ENCODE measurements around the gene DUSP14. TPM values are rescaled to one million over a fixed set of nuclear protein-coding genes. Genes with fewer than 3 reads are reported as not detected.
"Not testable (repeated sequence)": the region's sequence is repeated elsewhere in the genome, so short reads cannot be mapped to it uniquely, and the experiment has no call there.

Gene DUSP14
- total and polyA plus RNA-seq, 9 donors, result 10.4 to 14.1 (median 13.1) TPM

DNA sequence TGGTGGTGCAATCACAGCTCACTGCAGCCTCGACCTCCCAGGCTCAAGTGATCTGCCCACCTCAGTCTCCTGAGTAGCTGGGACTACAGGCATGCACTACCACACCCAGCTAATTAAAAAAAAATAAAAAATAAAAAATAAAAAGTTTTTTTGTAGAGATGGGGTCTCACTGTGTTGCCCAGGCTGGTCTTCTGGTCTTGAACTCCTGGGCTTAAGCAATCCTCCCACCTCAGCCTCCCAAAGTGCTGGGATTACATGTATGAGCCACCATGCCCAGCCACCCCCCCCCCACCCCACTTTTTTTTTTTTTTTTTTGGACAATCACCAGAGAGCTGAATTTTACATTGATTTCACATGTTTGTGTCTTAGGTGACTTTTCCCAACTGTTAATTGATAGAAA, 22.0 kb downstream of the DUSP14 start:
- H3K9me3 ChIP-seq (replicated peaks; ENCODE audit: control insufficient read depth, low read depth, low read length); H3K27ac ChIP-seq (ENCODE audit: low read length); H3K4me1 ChIP-seq (ENCODE audit: control insufficient read depth, insufficient read depth, low read length); H3K27me3 ChIP-seq (ENCODE audit: control insufficient read depth, insufficient read depth, low read length); DNase-seq; H3K4me3 ChIP-seq (ENCODE audit: low read length): not testable (repeated sequence)
- peaks cover 18% of the 10 kb centered on the region for H3K36me3 ChIP-seq (ENCODE audit: control insufficient read depth, insufficient read depth, low read length)
- no CpG with 5 or more reads among the region's 1 CpG for WGBS (ENCODE audit: insufficient coverage)

DNA sequence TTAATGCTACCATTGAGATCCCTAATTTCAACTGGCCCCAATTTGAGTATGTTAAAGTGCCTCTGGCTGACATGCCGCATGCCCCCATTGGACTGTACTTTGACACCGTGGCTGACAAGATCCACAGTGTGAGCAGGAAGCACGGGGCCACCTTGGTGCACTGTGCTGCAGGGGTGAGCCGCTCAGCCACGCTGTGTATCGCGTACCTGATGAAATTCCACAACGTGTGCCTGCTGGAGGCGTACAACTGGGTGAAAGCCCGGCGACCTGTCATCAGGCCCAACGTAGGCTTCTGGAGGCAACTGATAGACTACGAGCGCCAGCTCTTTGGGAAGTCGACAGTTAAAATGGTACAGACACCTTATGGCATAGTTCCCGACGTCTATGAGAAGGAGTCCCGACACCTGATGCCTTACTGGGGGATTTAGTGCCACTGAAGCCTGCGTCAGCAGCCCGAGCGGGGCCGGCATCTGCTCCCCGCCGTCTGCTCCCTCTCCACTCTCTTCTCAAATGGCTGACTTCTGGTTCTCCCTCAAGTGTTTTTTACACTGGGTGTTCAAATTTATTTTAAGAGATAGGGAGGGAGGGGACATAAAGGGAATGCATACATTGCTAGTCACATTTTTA, 22.9 kb downstream of the DUSP14 start:
- Histone ChIP-seq H3K27ac (ENCODE audit: low read length) (peak overlapping the region; percentile 51), H3K4me1 (ENCODE audit: control insufficient read depth, insufficient read depth, low read length) (peaks cover 6% of the 10 kb centered on the region), H3K4me3 (ENCODE audit: low read length) (no peak overlapping the region), H3K27me3 (ENCODE audit: control insufficient read depth, insufficient read depth, low read length) (no peaks in the 10 kb centered on the region), H3K36me3 (ENCODE audit: control insufficient read depth, insufficient read depth, low read length) (peaks cover 23% of the 10 kb centered on the region), H3K9me3 (replicated peaks; ENCODE audit: control insufficient read depth, low read depth, low read length) (no peaks in the 10 kb centered on the region)
- DNase-seq, result peak; percentile 34
- WGBS (ENCODE audit: insufficient coverage), result 62% methylated on average over 18 of the region's 24 CpGs

DNA sequence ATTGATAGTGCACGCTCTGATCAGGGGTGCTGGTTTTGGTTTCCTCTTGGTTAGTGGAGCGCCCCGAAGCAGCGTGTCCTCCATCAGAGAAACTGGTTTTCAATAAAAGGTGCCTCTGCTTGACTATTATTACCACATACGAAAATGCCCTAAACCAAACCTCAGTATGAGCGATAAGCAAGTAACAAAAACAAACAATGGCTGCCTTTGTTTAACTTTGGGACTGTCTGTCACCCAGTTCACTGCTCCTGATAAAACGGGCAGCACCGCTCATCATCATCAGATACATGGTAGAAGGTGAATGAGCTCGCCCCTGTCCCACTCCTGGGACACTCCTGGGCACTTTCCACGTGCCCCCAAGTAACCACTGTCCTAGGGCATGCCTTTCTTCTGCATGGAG, 24.0 kb downstream of the DUSP14 start:
- no peaks in the 10 kb centered on the region for H3K9me3 ChIP-seq (replicated peaks; ENCODE audit: control insufficient read depth, low read depth, low read length)
- 85% methylated on average over 5 of the region's 10 CpGs for WGBS (ENCODE audit: insufficient coverage)
- no peak for DNase-seq
- H3K4me3 ChIP-seq (ENCODE audit: low read length), result no peak overlapping the region
- H3K27ac ChIP-seq (ENCODE audit: low read length), result no peak overlapping the region
- peaks cover 34% of the 10 kb centered on the region for H3K36me3 ChIP-seq (ENCODE audit: control insufficient read depth, insufficient read depth, low read length)
- H3K4me1 ChIP-seq (ENCODE audit: control insufficient read depth, insufficient read depth, low read length), result peaks cover 10% of the 10 kb centered on the region
- H3K27me3 ChIP-seq (ENCODE audit: control insufficient read depth, insufficient read depth, low read length), result no peaks in the 10 kb centered on the region

DNA sequence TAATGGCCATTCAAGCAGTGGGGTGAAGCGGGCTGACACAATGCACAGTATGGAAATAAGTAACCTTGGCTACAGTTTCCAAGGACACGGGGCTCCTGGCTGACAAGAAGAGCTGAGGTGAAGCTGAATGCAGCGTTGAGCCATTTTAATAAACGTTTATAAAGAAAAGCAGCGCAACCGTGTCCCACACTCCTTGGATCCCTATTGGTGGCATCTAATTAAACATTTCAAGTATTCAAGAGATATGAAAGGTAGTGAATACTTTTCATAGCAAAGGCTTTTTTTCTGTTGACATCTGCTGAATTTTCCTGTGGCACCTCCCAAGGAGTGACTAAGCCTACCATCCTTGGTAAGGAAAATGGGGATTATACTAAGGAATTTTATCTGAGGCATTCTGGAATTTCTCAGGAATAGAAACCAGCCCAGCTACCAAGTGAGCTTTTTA, 26.5 kb downstream of the DUSP14 start:
- WGBS (ENCODE audit: insufficient coverage), result 90% methylated on average over 2 of the region's 6 CpGs
- H3K27ac ChIP-seq (ENCODE audit: low read length), result no peak overlapping the region
- DNase-seq, result no peak

DNA sequence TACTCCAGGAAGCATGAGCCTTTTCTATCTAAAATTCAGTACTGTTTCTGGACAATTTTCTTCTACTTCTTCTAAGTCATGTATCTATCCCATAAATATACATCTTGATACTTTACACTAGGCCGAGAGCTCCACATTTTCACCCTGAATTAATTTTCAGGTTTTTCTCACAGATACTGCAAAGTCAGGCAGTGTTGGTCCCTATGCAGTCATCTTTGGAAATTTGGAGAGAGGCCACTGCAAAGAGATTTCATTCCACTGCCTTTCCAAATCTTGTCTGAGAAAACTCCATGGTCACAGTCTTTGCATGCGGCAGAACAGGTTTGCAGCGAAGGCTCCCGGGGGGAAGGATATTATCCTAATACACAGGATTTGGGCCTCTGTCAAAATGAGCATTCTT, 28.2 kb downstream of the DUSP14 start:
- peaks cover 48% of the 10 kb centered on the region for H3K36me3 ChIP-seq (ENCODE audit: control insufficient read depth, insufficient read depth, low read length)
- WGBS (ENCODE audit: insufficient coverage), result 27% methylated on average over 3 of the region's 4 CpGs
- peak overlapping the region; percentile 6 for H3K27ac ChIP-seq (ENCODE audit: low read length)
- H3K4me1 ChIP-seq (ENCODE audit: control insufficient read depth, insufficient read depth, low read length), result peaks cover 15% of the 10 kb centered on the region
- peak; percentile 25 for DNase-seq
- no peak overlapping the region for H3K4me3 ChIP-seq (ENCODE audit: low read length)
- H3K9me3 ChIP-seq (replicated peaks; ENCODE audit: control insufficient read depth, low read depth, low read length), result no peaks in the 10 kb centered on the region
- H3K27me3 ChIP-seq (ENCODE audit: control insufficient read depth, insufficient read depth, low read length), result no peaks in the 10 kb centered on the region

More for the DNA sequence above, 26.5 kb downstream of the DUSP14 start:
- H3K4me3 ChIP-seq (ENCODE audit: low read length), result no peak overlapping the region
- H3K36me3 ChIP-seq (ENCODE audit: control insufficient read depth, insufficient read depth, low read length), result peaks cover 50% of the 10 kb centered on the region
- no peaks in the 10 kb centered on the region for H3K9me3 ChIP-seq (replicated peaks; ENCODE audit: control insufficient read depth, low read depth, low read length)
- peaks cover 11% of the 10 kb centered on the region for H3K4me1 ChIP-seq (ENCODE audit: control insufficient read depth, insufficient read depth, low read length)
- H3K27me3 ChIP-seq (ENCODE audit: control insufficient read depth, insufficient read depth, low read length), result no peaks in the 10 kb centered on the region

DNA sequence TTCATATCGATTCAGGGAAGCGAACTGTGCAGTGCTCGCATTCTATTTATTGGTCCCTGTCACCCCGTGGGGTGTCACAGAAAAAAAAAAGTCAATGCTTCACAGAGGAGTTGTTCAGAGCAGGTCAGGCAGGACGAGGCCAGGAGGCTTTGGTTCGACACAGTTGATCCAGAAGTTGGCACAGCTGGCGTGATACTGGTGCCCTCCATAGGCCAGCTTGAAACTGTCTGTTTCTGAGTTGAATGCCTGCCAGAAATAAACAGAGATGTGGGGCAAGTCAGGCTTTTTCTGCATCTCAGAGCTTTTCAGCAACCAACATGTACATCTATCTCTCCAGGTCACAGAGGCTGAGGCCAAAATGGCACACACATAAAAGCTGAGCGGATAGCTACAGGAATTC, 29.1 kb downstream of the DUSP14 start:
- Histone ChIP-seq H3K27ac (ENCODE audit: low read length) (no peak overlapping the region), H3K9me3 (replicated peaks; ENCODE audit: control insufficient read depth, low read depth, low read length) (no peaks in the 10 kb centered on the region), H3K27me3 (ENCODE audit: control insufficient read depth, insufficient read depth, low read length) (no peaks in the 10 kb centered on the region), H3K4me3 (ENCODE audit: low read length) (no peak overlapping the region), H3K36me3 (ENCODE audit: control insufficient read depth, insufficient read depth, low read length) (peaks cover 52% of the 10 kb centered on the region), H3K4me1 (ENCODE audit: control insufficient read depth, insufficient read depth, low read length) (peaks cover 13% of the 10 kb centered on the region)
- WGBS (ENCODE audit: insufficient coverage), result 94% methylated on average over 6 of the region's 8 CpGs
- peak; percentile 22 for DNase-seq

DNA sequence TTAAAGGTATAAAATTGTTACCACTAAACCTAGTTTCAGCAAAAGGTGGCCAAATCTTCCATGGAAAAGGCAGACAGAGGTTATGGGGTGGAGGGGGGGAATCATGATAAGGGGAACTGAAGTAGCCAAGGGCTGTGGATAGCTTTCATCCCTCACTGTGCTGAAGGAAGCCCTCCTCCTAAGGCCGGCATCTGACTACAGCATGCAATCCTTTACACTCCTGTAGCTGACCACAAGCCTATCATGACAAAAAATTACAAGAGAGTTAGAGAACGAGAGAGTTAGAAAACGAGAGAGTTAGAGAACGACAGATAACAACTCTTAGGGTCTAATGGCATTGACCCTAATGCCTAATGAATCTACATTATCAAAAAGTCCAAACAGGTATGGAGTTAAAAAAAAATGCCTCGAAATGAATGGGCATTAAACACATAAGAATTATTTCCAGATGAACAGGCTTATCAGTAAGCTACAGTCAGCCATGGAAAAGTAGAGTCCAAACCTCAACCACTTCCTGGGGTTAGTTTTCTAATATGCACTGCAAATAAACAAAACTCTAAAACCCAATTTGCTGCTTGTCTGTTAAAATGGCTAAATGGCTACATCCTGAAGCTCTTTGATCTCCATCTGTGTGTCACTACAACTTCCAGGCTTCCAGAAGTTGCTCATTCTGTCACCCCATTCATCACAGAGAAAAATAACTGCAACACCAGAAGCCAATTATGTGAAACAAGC, 29.7 kb downstream of the DUSP14 start:
- H3K9me3 ChIP-seq (replicated peaks; ENCODE audit: control insufficient read depth, low read depth, low read length), result no peaks in the 10 kb centered on the region
- no peak overlapping the region for H3K4me3 ChIP-seq (ENCODE audit: low read length)
- no CpG with 5 or more reads among the region's 5 CpGs for WGBS (ENCODE audit: insufficient coverage)
- no peaks in the 10 kb centered on the region for H3K27me3 ChIP-seq (ENCODE audit: control insufficient read depth, insufficient read depth, low read length)
- no peak for DNase-seq
- H3K4me1 ChIP-seq (ENCODE audit: control insufficient read depth, insufficient read depth, low read length), result peaks cover 13% of the 10 kb centered on the region
- no peak overlapping the region for H3K27ac ChIP-seq (ENCODE audit: low read length)
- peaks cover 48% of the 10 kb centered on the region for H3K36me3 ChIP-seq (ENCODE audit: control insufficient read depth, insufficient read depth, low read length)

DNA sequence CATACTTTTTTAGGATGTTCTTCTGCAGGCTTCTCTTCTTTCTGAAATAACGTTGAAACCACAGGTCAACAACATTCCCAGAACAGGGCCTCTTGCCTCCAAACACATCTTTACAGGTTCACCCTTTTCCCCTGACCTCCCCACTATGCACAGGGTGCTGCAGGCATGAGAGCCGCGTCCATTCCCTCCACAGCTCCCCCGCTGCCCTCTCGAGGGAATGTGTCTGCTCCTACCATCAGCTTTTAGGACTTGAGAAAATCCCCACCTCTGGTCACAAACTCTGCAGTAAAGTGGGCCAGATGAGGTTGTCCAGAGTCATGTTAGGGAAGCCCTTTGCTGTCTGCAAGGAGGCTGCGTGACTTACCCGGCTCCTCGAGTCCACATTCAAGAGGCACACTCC, 30.5 kb downstream of the DUSP14 start:
- H3K27me3 ChIP-seq (ENCODE audit: control insufficient read depth, insufficient read depth, low read length), result no peaks in the 10 kb centered on the region
- WGBS (ENCODE audit: insufficient coverage), result 48% methylated on average over 6 of the region's 8 CpGs
- H3K4me3 ChIP-seq (ENCODE audit: low read length), result no peak overlapping the region
- H3K4me1 ChIP-seq (ENCODE audit: control insufficient read depth, insufficient read depth, low read length), result peaks cover 13% of the 10 kb centered on the region
- no peak overlapping the region for H3K27ac ChIP-seq (ENCODE audit: low read length)
- DNase-seq, result no peak
- H3K36me3 ChIP-seq (ENCODE audit: control insufficient read depth, insufficient read depth, low read length), result peaks cover 47% of the 10 kb centered on the region
- H3K9me3 ChIP-seq (replicated peaks; ENCODE audit: control insufficient read depth, low read depth, low read length), result no peaks in the 10 kb centered on the region

DNA sequence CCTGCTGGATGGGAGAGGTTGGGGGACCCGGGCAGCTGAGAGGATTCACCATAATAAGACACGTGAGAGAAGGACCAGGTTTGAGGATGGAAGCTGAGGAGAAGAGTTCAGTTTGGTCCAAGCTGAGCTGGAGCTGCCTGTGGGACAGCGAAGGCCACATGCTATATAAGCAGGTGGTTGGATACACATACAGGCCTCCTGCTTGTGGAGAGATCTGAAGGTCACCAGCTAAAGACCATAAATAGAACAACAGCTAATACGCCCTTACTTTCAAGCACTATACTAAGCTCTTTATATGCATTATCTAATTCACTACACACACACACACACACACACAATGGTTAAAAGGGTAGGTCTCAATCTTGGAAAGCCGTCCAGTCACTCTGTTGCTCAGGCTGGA, 32.1 kb downstream of the DUSP14 start:
- Histone ChIP-seq H3K4me1 (ENCODE audit: control insufficient read depth, insufficient read depth, low read length) (peaks cover 13% of the 10 kb centered on the region), H3K27ac (ENCODE audit: low read length) (peak overlapping the region; percentile 38), H3K9me3 (replicated peaks; ENCODE audit: control insufficient read depth, low read depth, low read length) (no peaks in the 10 kb centered on the region), H3K27me3 (ENCODE audit: control insufficient read depth, insufficient read depth, low read length) (no peaks in the 10 kb centered on the region), H3K36me3 (ENCODE audit: control insufficient read depth, insufficient read depth, low read length) (peaks cover 53% of the 10 kb centered on the region), H3K4me3 (ENCODE audit: low read length) (no peak overlapping the region)
- WGBS (ENCODE audit: insufficient coverage), result 95% methylated on average over 2 of the region's 5 CpGs
- peak; percentile 44 for DNase-seq

DNA sequence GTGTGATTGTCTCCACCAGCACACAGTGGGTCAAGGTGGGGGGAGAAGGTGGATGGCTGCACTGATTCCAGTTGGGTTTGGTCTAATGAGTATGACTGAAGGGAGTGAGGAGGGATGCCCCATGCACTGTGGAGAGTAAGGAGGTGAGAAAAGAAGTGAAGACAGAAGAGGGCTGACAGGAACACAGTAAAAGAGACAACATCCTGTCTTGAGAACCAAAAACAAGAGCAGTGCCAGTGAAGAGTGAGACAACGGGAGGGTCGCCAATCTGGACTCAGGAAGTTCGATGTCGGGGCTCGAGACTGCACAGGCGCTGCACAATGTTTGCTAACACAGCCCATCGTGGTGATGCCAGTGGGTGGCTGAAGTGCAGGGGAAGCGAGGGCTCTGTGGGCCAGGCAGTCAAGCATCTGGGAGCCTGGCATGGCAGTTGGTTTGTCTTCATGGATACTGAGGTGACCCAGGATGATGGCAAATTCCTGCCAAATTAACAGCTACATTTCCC, 34.1 kb downstream of the DUSP14 start:
- DNase-seq, result no peak
- Histone ChIP-seq H3K27me3 (ENCODE audit: control insufficient read depth, insufficient read depth, low read length) (no peaks in the 10 kb centered on the region), H3K36me3 (ENCODE audit: control insufficient read depth, insufficient read depth, low read length) (peaks cover 40% of the 10 kb centered on the region), H3K4me1 (ENCODE audit: control insufficient read depth, insufficient read depth, low read length) (peaks cover 5% of the 10 kb centered on the region), H3K4me3 (ENCODE audit: low read length) (no peak overlapping the region), H3K9me3 (replicated peaks; ENCODE audit: control insufficient read depth, low read depth, low read length) (no peaks in the 10 kb centered on the region), H3K27ac (ENCODE audit: low read length) (no peak overlapping the region)
- 88% methylated on average over 6 of the region's 8 CpGs for WGBS (ENCODE audit: insufficient coverage)
